Epithelial cell of prostate (primary cell): ENCODE results near the gene OR51V1.
"Not testable (repeated sequence)": the region's sequence is repeated elsewhere in the genome, so short reads cannot be mapped to it uniquely, and the experiment has no call there.

ENCODE experiments used
- DNase-seq: peaks from one replicate; pipeline ENCODE4 v3.0.0-alpha.2; 2011; ENCODE audit warnings: low read depth, low spot score
- H3K27ac ChIP-seq: fragments of 450-650 bp; 2 replicates; pipeline ENCODE4 v1.5.1; 2017; ENCODE audit warnings: mild to moderate bottlenecking

Gene OR51V1, protein sequence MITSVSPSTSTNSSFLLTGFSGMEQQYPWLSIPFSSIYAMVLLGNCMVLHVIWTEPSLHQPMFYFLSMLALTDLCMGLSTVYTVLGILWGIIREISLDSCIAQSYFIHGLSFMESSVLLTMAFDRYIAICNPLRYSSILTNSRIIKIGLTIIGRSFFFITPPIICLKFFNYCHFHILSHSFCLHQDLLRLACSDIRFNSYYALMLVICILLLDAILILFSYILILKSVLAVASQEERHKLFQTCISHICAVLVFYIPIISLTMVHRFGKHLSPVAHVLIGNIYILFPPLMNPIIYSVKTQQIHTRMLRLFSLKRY

DNA sequence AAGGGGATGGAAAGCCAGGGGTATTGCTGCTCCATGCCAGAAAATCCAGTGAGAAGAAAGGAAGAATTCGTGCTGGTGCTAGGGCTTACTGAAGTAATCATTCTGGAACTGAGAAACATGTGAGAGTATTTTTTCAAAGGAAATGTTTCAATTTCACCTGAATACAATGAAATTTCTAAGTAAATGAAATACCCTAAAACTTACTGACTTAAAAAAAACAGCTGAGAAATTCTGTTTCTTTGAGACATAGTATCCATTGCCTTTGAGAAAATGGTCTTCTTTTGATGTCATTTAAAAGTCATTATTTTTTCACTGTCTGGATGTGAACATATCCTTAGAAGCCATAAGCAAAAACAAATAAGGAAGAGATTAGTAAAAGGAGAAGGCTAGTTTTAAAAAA lies at the start of gene OR51V1:
Gene OR51V1 (minus strand): TSS at position 101 of the 400 bp plus-strand sequence. CDS start 0 bp downstream, at position 101.
- no peak within 1 kb of the TSS for H3K27ac ChIP-seq
- no peak for DNase-seq

DNA sequence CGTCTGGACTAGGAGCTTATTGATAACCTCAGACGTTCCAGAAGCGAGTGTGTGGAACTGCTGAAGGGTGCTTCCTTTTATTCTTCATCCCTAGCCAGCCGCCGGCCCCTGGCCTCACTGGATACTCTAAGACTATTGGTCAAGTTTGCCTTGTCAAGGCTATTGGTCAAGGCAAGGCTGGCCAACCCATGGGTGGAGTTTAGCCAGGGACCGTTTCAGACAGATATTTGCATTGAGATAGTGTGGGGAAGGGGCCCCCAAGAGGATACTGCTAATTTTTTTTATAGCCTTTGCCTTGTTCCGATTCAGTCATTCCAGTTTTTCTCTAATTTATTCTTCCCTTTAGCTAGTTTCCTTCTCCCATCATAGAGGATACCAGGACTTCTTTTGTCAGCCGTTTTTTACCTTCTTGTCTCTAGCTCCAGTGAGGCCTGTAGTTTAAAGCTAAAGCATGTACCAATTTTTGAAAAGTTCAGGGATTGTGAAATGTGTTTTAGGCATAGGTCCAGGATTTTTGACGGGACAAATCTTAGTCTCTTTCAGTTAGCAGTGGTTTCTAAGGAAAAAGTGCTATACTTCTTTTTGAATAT lies 49.4 kb upstream of the OR51V1 start, which contains the start of gene HBG1:
Gene HBG1 (minus strand): TSS at position 51 of the 590 bp plus-strand sequence. CDS start 53 bp downstream, outside the sequence.
- H3K27ac ChIP-seq, DNase-seq: not testable (repeated sequence)

DNA sequence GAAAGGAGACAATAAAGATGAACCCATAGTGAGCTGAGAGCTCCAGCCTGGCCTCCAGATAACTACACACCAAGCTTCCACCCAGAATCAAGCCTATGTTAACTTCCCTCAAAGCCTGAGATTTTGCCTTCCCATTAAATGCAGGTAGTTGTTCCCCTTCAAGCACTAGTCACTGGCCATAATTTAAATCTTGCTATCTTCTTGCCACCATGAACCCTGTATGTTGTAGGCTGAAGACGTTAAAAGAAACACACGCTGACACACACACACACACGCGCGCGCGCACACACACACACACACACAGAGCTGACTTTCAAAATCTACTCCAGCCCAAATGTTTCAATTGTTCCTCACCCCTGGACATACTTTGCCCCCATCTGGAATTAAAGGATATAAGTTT lies 48.0 kb upstream of the OR51V1 start:
- not testable (repeated sequence) for H3K27ac ChIP-seq, DNase-seq

DNA sequence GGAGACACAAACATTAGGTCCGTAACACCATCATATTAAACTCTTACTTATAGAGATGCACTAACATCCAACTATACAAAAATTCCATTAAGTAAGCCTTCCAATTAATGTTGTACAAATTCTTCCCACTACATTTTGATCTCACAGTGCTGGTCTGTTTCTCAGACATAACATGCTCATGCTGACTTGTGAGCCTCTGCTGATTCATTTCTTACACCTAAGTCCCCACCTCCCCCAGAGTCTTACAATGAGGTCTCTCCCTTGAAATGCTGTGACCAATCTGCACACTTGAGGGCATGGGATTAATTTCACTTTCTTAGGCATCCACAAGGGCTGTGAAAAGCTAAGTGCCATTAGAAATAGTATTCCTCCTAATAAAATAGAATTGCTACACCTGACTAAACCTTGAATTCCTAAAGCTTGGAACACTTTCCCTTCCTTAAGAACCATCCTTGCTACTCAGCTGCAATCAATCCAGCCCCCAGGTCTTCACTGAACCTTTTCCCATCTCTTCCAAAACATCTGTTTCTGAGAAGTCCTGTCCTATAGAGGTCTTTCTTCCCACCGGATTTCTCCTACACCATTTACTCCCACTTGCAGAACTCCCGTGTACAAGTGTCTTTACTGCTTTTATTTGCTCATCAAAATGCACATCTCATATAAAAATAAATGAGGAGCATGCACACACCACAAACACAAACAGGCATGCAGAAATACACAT lies 47.1 kb upstream of the OR51V1 start:
- DNase-seq = no peak
- H3K27ac ChIP-seq = no peak overlapping the region

DNA sequence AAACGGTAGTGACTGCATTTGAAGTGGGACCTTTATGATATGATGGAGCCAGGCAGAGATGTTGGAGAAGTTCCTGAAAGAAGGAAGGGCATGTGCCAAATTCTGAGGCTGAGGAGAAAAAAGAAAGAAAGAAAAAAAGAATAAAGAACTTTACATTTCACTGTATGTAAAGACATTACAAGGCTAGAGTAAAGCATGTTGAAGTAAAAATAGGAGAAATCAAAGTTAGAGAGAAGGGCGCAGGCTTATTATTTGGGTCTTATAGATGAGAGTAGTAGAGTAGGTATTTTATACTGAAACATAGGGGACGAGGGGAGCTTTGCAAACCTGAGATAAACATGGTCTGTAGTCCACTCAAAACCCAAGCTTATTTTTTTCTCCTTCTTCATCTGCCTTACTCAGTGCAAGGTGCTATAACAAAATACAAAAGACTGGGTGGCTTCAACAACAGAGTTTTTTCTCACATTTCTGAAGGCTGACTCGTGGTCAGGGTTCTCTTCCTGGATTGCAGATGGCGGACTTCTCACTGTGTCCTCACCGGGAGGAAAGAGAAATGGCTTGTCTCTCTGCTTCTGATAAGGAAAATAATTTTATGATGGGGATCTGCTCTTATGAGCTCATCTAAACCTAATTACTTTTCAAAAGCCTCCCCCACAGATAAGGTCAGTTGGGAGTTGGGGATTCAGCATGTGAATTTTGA lies 46.4 kb upstream of the OR51V1 start:
- DNase-seq = no peak
- no peak overlapping the region for H3K27ac ChIP-seq

DNA sequence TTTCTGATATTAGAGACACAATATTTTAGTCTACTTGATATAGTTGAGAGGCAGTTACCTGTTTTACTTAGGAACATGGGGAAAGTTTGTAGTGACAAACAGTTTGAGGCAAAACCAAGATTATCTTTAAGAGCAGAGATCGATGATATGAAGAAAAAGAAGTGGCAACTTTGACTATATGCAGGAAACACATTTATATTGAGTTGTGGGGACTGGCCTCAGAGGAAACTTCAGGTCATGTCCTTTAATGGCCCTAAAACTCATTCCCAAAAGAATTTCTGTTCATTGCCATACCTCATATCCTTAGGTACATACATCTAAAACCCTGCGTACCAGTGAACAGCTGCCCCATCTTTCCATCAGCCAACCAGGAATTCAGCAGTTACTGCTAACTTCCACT lies 44.7 kb upstream of the OR51V1 start:
- H3K27ac ChIP-seq = no peak overlapping the region

DNA sequence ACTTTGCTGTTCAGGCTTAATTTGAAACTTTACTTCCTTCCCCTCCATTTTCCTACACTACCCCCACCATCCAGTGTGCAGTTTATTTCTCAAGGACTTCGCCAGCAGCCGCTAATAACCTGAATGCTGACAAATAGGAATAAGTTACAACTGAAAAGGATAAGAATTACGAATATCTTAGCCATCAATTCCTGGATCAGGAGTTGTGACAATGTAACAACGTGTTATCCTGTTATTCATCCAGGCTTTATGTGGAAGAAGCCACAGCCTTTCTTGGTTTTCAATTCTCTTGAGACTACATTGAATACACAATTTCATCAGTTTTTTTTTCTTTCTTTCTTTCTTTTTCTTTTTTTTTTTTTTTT lies 43.3 kb upstream of the OR51V1 start:
- no peak for DNase-seq
- no peak overlapping the region for H3K27ac ChIP-seq

More for the DNA sequence above, 44.7 kb upstream of the OR51V1 start:
- DNase-seq = no peak

DNA sequence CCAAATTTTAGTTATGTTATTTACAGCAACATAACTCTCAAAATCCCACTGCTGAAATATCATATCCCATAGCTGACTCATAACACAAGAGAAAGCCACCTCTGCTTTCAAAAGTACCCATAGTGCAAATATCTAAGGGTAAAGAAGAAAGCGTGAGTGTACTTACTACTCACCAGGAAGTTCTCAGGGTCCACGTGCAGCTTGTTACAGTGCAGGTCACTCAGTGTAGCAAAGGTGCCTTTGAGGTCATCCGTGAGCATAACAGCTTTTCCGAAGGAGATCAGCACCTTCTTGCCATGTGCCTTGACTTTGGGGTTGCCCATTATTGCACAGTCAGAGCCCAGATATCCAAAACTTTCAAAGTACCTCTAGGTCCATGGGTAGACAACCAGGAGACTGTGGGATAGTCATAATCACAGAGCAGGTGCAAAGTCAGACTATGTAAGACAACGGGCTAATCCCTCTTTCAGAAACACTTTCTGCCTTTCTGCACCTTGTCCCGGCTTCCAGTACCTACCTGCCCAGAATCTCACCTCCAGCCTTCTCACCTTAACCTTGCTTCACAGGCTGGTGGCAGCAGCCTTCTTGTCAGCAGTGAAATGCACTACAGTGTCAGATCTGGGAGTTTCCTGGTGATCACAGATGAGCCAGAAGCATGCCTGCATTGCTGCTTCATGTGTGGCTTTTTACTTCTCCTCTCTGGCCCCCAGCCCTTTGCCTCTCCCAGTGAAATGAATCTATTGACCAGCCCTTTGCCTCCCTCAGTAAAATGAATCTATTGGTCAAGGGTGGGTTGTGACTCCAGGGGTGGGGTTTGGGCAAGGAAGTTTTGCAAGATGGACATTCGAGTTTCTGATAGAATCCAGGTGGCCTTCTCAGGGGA lies 42.7 kb upstream of the OR51V1 start:
- no peak overlapping the region for H3K27ac ChIP-seq
- peak; percentile 8 for DNase-seq

DNA sequence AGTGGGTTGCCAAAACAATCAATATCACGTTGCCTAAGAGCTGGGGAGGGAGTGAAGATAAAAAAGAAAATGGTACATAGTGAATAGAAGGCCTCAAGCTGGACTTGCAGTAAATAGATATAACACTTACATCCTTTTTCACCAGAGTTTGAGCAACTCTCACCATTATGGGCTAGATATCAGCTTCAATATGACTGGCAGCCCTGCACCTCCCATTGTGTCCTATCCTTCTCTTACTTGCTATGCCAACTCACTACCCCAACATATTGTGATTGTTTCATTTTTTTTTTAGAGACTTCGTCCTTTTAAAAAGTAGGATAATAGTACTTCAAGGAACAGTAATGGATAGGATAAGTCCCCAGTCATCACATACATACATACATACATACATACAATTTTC lies 41.7 kb upstream of the OR51V1 start:
- DNase-seq = no peak

DNA sequence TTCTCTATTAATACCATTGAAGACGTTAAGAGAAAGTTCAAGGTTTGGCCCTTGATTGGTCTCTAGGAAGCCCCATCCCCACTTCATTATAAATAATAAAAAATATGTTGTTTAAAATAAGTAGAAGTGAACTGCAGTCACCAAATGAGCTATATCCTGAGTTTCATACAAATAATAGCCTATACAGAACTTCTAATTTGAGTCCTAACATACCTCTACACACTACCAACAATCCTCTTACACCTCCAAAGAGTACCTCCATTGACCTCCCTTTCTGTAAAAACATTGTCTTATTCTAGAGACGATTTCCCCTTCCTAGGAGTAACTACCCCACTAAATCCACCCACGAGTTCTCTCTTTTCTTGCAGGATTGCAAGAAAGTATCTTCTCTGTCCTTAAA lies 41.0 kb upstream of the OR51V1 start:
- DNase-seq = no peak
- H3K27ac ChIP-seq = no peak overlapping the region

More for the DNA sequence above, 41.7 kb upstream of the OR51V1 start:
- no peak overlapping the region for H3K27ac ChIP-seq

DNA sequence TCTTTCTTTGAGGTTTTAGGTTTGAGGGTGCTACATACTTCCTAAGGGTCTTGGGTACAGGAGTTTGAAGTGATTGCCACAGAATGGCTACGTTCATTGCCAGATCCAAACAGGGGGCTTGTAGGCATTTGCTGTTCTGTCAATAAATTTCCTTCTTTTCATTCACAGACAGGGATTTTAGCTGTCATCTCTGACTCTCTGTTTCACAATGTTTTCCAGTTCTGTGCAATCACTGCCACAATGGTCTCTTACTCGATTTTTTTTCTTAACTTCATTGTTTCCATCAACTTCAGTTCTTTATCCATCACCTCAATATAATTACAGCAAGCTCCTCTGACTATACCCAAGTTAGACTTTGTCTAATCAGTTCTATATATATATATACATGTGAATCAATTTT lies 40.0 kb upstream of the OR51V1 start:
- no peak overlapping the region for H3K27ac ChIP-seq

DNA sequence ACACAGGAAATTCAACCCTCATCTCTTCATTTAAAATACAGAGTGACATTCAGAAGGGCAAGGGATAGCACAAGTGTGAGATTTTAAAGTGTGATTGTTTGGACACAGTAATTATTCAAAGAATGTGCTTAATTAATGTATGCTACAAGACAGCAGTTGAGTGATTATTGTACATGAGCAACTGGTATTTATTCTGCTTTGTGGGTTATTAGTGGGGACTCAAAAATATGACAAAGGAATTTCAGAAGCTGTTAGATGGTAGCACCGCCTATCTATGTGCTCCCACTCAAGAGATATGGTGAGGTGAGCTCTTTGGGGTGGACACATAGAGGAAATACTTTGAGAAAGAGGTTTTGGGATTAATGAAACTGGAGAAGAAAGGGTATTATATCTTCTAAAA lies 39.6 kb upstream of the OR51V1 start:
- no peak for DNase-seq
- no peak overlapping the region for H3K27ac ChIP-seq

More for the DNA sequence above, 40.0 kb upstream of the OR51V1 start:
- DNase-seq = no peak

DNA sequence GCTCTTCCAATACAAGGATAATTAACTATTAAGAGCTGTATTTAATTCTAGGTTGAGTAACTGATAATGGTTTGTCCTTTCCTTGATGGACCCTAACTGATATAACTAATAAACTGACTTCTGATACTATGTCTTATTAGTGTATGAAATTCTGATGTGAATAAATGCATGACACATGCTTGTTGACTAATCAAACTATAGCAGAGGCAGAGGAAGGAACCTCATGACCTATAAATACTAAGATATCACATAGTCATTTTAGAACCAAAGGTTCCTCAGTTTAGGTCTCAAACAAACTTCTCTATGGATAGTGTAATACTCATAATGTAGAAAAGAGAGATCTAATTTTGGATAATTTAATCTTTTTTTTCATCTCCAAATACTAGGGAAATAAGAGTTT lies 38.6 kb upstream of the OR51V1 start:
- no peak overlapping the region for H3K27ac ChIP-seq
- no peak for DNase-seq

DNA sequence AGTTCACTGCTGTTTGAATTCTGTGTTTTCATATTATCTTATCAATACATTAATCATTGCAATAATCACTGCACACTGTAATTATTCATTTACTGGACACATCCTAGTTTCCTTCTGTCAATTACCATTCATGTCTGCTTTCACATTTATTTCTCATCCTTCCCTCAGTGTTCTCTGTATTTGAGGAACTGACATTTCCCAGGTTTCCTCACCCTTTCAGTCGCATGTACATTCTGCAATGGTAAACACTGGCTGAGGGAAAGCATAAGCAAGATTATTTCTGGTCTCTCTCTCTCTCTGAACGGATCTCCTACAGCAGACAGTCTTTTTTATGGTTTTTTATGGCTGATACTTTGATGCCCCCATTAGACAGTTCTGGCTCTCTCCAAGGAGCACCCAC lies 38.0 kb upstream of the OR51V1 start:
- no peak for DNase-seq
- H3K27ac ChIP-seq = no peak overlapping the region

DNA sequence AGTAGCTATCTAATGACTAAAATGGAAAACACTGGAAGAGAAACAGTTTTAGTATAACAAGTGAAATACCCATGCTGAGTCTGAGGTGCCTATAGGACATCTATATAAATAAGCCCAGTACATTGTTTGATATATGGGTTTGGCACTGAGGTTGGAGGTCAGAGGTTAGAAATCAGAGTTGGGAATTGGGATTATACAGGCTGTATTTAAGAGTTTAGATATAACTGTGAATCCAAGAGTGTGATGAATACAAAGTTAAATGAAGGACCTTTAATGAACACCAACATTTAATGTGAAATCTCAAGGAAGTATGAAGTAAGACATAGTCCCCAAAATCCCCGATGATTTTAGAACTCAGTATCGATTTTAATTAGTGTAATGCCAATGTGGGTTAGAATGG lies 36.9 kb upstream of the OR51V1 start:
- H3K27ac ChIP-seq = no peak overlapping the region
- DNase-seq = no peak

DNA sequence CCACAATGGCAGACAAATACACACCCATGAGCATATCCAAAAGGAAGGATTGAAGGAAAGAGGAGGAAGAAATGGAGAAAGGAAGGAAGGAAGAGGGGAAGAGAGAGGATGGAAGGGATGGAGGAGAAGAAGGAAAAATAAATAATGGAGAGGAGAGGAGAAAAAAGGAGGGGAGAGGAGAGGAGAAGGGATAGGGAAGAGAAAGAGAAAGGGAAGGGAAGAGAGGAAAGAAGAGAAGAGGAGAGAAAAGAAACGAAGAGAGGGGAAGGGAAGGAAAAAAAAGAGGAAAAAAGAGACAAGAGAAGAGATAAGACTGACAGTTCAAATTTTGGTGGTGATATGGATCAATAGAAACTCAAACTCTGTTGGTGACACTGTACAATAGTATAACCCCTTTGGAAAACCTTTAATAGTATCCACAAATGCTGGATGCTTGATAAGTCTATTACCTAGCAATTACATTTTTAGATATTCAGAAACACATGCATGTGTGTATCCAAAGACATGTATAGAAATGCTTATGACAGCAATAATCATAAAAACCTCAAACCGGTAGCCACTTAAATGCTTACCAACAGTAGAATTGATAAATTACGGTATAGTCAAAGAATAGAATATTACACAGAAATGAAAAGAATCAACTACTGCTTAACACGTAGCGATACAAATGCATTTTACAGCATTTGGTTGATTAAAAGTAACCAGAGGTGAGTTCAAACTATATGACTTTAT lies 35.0 kb upstream of the OR51V1 start:
- DNase-seq = no peak

DNA sequence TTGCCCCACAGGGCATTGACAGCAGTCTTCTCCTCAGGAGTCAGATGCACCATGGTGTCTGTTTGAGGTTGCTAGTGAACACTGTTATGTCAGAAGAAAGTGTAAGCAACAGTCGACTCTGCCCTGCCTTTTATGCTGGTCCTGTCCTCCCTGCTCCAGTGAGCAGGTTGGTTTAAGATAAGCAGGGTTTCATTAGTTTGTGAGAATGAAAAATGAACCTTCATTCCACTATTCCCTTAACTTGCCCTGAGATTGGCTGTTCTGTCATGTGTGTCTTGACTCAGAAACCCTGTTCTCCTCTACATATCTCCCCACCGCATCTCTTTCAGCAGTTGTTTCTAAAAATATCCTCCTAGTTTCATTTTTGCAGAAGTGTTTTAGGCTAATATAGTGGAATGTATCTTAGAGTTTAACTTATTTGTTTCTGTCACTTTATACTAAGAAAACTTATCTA lies 33.9 kb upstream of the OR51V1 start, which contains the start of gene HBD:
Gene HBD (minus strand): TSS at position 103 of the 454 bp plus-strand sequence. CDS start 50 bp downstream, at position 53.
- no peak for DNase-seq
- no peak within 1 kb of the TSS for H3K27ac ChIP-seq

More for the DNA sequence above, 35.0 kb upstream of the OR51V1 start:
- H3K27ac ChIP-seq = no peak overlapping the region

DNA sequence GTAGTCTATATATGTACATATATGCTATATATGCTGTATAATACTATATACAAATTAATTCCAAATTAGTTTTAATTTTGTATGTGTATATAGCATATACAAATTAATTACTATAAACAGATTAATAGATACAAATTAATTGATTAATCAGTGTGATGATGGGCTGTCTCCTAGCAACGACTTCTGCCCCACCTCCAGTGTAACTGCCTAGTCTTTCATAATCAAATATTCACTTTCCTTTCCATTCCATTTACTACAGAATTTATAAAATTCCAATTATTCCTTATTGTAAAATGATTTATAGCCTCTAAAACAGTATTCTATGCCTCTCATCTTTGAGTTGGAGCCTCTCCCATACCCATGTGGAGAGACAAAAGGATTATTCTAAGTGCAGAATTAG lies 32.8 kb upstream of the OR51V1 start:
- no peak overlapping the region for H3K27ac ChIP-seq
- no peak for DNase-seq

DNA sequence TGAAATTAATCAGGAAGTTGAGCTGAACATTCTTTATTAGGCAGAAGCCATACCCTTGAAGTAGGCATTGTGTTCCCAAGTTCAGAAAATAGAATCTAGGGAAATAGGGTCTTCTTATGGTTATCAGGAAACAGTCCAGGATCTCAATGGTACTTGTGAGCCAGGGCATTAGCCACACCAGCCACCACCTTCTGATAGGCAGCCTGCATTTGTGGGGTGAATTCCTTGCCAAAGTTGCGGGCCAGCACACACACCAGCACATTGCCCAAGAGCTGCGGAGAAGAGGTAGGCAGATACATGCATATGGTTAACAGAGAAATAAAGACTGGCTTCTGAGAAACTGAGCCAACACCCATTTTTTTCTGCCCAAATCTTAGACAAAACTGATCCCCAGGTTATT lies 32.3 kb upstream of the OR51V1 start:
- H3K27ac ChIP-seq = no peak overlapping the region
- DNase-seq = no peak
